ENCODE measurements around the gene MPPED2.

The MPPED2 gene

GRCh38 chr11:30420233-30420787, 165.8 kb downstream of the MPPED2 start:
- no peak for DNase-seq (ENCODE audit: low spot score)

GRCh38 chr11:30414806-30415205, 171.3 kb downstream of the MPPED2 start:
- DNase-seq (ENCODE audit: low spot score) = no peak

GRCh38 chr11:30414244-30414643, 171.9 kb downstream of the MPPED2 start:
- no peak for DNase-seq (ENCODE audit: low spot score)

- no peak for DNase-seq (ENCODE audit: low spot score)
These were observed 173.6 kb downstream of the MPPED2 start for GRCh38 chr11:30412509-30412908.

- DNase-seq (ENCODE audit: low spot score) = no peak
These were observed 174.8 kb downstream of the MPPED2 start for GRCh38 chr11:30411383-30411782.

- no peak for DNase-seq (ENCODE audit: low spot score)
These were observed 179.0 kb downstream of the MPPED2 start for GRCh38 chr11:30406978-30407762.

- no peak for DNase-seq (ENCODE audit: low spot score)
These were observed 180.8 kb downstream of the MPPED2 start for GRCh38 chr11:30405385-30405784.

GRCh38 chr11:30404136-30404535, 182.0 kb downstream of the MPPED2 start:
- DNase-seq (ENCODE audit: low spot score) = no peak

- DNase-seq (ENCODE audit: low spot score) = no peak
These were observed 190.4 kb downstream of the MPPED2 start for GRCh38 chr11:30395751-30396150.

GRCh38 chr11:30393012-30393411, 193.1 kb downstream of the MPPED2 start:
- no peak for DNase-seq (ENCODE audit: low spot score)

GRCh38 chr11:30392221-30392784, 193.8 kb downstream of the MPPED2 start:
- no peak for DNase-seq (ENCODE audit: low spot score)

- no peak for DNase-seq (ENCODE audit: low spot score)
These were observed 197.2 kb downstream of the MPPED2 start for GRCh38 chr11:30388957-30389356.

GRCh38 chr11:30387891-30388861, 198.0 kb downstream of the MPPED2 start:
- no peak for DNase-seq (ENCODE audit: low spot score)

GRCh38 chr11:30381879-30382278, 204.3 kb downstream of the MPPED2 start:
- no peak for DNase-seq (ENCODE audit: low spot score)

GRCh38 chr11:30380846-30381245, 205.3 kb downstream of the MPPED2 start:
- DNase-seq (ENCODE audit: low spot score) = no peak

- DNase-seq (ENCODE audit: low spot score) = no peak
These were observed 208.8 kb downstream of the MPPED2 start for GRCh38 chr11:30377347-30377746.

GRCh38 chr11:30370164-30370563, 216.0 kb downstream of the MPPED2 start:
- no peak for DNase-seq (ENCODE audit: low spot score)

- no peak for DNase-seq (ENCODE audit: low spot score)
These were observed 217.8 kb downstream of the MPPED2 start for GRCh38 chr11:30368394-30368793.

- no peak for DNase-seq (ENCODE audit: low spot score)
These were observed 220.2 kb downstream of the MPPED2 start for GRCh38 chr11:30365793-30366517.

- no peak for DNase-seq (ENCODE audit: low spot score)
These were observed 221.2 kb downstream of the MPPED2 start for GRCh38 chr11:30364837-30365482.

All from germinal center (tissue), 1 donor.